Omental fat pad (tissue), 4 donors: Measurements from ENCODE around the gene FOXA1. TPM values are rescaled to one million over a fixed set of nuclear protein-coding genes. Genes with fewer than 3 reads are reported as not detected.

Source experiments
- ATAC-seq: fragments of 150-250 bp; one replicate; pipeline ENCODE4 v1.9.1; 2016; ENCODE audit warnings: mild to moderate bottlenecking, moderate library complexity; ENCODE audit not compliant: low FRiP score
- DNase-seq: peaks from one replicate; pipeline ENCODE4 v3.0.0-alpha.2; 2019; ENCODE audit warnings: low spot score
- total RNA-seq, 4 donors: library from RNA; depleted of rRNA; stranded (reverse); fragments of >200 nt; gene quantifications; one replicate each; pipeline ENCODE4 v1.1.0, GENCODE V29; 2016
- TF ChIP-seq, protein P1 (sequence below), 3 donors: fragments of 450-650 bp; IDR thresholded peaks; one replicate each; pipeline ENCODE4 v1.5.1; 2016 to 2017; ENCODE audit warnings: antibody characterized with exemption in 3 of 3, mild to moderate bottlenecking in 3 of 3, moderate library complexity in 2 of 3

The FOXA1 gene
- not detected for total RNA-seq

DNA sequence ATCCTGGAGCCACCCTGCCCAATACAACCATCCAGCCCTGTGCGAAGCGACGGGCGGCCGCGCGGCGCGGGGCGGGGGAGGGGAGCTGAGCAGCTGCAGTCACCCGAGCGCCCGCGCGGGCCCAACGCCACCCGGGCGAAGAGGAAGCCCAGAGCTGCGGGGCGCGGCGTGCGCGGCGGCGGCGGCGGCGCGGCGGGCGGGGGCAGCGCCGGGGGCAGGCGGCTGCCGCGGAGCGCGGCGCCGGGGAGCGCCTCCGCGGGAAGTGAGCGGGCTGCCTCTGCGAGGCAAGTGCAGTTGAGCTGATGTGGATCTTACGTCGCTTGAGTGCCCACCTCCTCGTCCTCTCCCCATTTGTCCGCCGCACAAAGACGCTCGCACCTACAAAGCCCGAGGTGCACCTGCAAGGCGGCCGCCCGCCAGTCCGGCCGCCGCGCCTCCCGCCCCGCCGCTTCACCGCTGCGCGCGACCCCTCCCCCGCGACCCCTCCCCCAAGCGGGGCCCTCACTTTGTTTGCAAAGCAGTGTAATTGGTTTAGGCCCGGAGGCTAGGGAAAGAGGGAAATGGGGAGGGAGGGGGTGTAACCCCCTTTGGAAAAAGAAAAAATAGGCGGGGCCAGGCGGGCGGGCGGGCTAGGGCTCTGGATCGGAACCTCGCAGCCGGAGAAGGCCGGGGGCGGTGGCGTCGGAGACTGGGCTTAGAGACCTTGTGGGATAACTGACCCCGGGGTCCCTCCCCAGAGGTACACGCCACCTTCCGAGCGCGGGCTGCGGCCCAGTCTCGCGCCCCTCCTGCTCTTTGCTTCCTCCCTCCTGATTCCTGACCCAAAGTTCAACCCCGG lies at the start of gene FOXA1, which contains the start of gene TTC6:
Gene FOXA1 (minus strand): TSS at position 279 of the 838 bp plus-strand sequence. CDS start 277 bp downstream, at position 2.
Gene TTC6 (plus strand): TSS at position 659 of the 838 bp plus-strand sequence. CDS start 26,436 bp downstream, outside the sequence.
- ATAC-seq (peak; percentile 36), DNase-seq (no peak)

DNA sequence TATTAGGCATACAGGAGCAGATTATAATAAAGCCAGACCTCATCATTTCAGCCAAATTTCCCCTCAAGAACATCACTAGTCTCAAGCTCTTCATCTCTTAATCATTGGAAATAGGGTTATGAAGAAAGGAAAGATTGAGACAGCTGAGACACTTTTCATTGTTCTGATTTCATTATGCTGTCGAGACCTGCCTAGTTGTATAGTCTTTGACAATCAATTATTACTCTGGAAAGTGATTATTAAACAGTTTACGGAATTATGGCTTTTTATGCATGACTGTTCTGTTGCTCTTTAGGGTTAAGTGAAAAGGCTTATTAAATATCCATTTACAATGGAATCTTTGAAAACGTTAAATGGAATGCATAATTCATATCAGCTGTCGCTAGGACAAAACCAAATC lies 48.7 kb upstream of the FOXA1 start:
- DNase-seq (no peak), ATAC-seq (no peak)
- TF ChIP-seq, protein P1, sequence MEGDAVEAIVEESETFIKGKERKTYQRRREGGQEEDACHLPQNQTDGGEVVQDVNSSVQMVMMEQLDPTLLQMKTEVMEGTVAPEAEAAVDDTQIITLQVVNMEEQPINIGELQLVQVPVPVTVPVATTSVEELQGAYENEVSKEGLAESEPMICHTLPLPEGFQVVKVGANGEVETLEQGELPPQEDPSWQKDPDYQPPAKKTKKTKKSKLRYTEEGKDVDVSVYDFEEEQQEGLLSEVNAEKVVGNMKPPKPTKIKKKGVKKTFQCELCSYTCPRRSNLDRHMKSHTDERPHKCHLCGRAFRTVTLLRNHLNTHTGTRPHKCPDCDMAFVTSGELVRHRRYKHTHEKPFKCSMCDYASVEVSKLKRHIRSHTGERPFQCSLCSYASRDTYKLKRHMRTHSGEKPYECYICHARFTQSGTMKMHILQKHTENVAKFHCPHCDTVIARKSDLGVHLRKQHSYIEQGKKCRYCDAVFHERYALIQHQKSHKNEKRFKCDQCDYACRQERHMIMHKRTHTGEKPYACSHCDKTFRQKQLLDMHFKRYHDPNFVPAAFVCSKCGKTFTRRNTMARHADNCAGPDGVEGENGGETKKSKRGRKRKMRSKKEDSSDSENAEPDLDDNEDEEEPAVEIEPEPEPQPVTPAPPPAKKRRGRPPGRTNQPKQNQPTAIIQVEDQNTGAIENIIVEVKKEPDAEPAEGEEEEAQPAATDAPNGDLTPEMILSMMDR (IDR thresholded peaks at IDR 0.05) = no peak

More for the DNA sequence above, at the start of gene FOXA1, which contains the start of gene TTC6:
- TF ChIP-seq, protein P1 (IDR thresholded peaks at IDR 0.05) = no peak

DNA sequence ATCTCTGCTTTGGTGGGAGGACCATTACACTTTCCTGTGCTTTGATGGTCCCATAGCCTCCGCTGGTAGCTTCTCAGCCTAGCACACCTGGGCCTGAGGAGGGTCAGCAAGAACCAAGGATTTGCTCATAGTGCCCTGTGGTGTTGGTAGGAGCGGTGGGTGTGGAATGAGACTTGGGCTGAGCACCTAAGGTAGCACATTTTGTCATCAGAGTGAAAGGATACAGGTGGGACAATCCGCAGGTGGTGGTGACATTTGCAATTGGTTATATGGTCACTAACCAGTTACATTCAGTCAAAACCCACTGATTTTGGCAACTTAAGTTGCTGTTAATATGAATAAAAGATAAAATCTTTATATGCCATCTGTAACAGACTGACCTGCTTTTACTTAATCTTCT lies 47.1 kb upstream of the FOXA1 start:
- TF ChIP-seq, protein P1 (IDR thresholded peaks at IDR 0.05) = no peak

DNA sequence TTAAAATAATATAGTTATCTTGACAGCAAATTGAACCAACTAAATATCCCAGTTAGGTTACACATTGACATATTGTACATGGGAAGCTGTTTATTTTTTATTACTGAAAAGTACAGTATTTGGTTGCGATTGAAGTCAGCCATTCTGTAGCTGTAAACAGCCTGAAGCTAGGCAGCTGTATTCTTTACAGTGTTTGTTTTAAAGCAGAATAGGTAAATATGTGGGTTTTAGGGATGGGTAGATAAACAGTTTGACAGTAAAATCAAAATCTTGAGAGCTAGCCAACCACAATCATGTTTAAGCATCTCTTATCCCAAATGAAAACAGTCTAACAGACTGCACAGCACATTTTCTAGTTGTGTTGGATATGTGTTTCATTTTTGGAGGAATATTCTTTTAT lies 46.1 kb upstream of the FOXA1 start:
- TF ChIP-seq, protein P1 (IDR thresholded peaks at IDR 0.05) = no peak
- DNase-seq = no peak
- ATAC-seq = no peak

More for the DNA sequence above, 47.1 kb upstream of the FOXA1 start:
- no peak for ATAC-seq
- DNase-seq = no peak

DNA sequence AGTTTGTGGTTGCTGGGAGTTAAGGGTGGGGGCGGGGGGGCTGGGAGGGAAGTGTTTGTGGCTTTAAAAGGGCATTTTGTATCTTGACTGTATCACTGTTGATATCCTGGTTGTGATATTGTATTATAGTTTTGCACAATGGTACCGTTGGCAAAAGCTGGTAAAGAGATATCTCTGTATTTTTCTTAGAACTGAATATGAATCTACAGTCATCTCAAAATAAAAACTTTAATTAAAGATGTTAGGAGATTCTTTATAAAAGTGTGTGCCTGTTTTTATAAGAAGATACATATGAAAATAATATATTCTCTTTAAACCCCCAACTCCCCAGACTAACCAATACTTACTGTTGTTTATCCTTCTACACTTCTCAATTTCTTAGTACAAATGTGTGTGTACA lies 43.5 kb upstream of the FOXA1 start:
- ATAC-seq (no peak), DNase-seq (no peak)
- TF ChIP-seq, protein P1 (IDR thresholded peaks at IDR 0.05) = no peak

DNA sequence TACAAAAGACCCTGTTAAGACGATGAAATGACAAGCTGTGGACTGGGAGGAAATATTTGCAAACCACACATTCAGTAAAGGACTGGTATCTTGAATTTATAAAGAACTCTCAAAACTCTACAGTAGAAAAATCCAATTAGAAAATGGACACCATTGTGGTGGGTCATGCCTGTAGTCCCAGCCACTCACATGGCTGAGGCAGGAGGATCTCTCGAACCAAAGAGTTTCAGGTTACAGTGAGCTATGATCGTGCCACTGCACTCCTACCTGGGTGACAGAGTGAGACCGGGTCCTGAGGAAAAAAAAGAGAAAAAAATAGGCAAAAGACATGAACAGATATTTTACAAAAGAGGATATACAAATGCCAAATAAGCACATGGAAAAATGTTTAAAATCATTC lies 42.3 kb upstream of the FOXA1 start:
- DNase-seq = no peak
- ATAC-seq = no peak
- TF ChIP-seq, protein P1 (IDR thresholded peaks at IDR 0.05) = no peak
